Activated naive CD4-positive, alpha-beta T cell treated with anti-CD3 and anti-CD28 coated beads for 36 hours (primary cell): ENCODE measurements around the gene BPI. TPM values are rescaled to one million over a fixed set of nuclear protein-coding genes. Genes with fewer than 3 reads are reported as not detected.

Experiments used
- CTCF ChIA-PET: fragments of 350-600 bp; sonication (Branson Sonifier 250); formaldehyde crosslinking; loops from one replicate; lab custom pipeline; 2021; ENCODE audit warnings: antibody characterized with exemption; lab: Charles Lee
- DNase-seq: peaks from one replicate; pipeline ENCODE4 v3.0.0-alpha.2; 2020
- H3K27ac Mint-ChIP-seq: one replicate; pipeline ENCODE4 v1.8.0; 2021; ENCODE audit warnings: mild to moderate bottlenecking, mixed read lengths
- H3K27me3 Mint-ChIP-seq: one replicate; pipeline ENCODE4 v1.8.0; 2021; ENCODE audit warnings: low read depth, mixed read lengths
- H3K36me3 Mint-ChIP-seq: one replicate; pipeline ENCODE4 v1.8.0; 2021; ENCODE audit warnings: low read depth, mixed read lengths
- H3K4me1 Mint-ChIP-seq: one replicate; pipeline ENCODE4 v1.8.0; 2021; ENCODE audit warnings: low read depth, mixed read lengths
- H3K4me3 Mint-ChIP-seq: one replicate; pipeline ENCODE4 v1.8.0; 2021; ENCODE audit warnings: mild to moderate bottlenecking, moderate library complexity, mixed read lengths
- H3K9me3 Mint-ChIP-seq: one replicate; pipeline ENCODE4 v1.8.0; 2021; ENCODE audit warnings: mixed read lengths
- intact Hi-C: fragments of 100-400 bp; cut with micrococcal nuclease; formaldehyde crosslinking; loops from one replicate; pipeline ENCODE4 v1.15.1; 2023
- total RNA-seq, 2 experiments: library from RNA; stranded (reverse); gene quantifications; one replicate each; pipeline ENCODE4 v1.2.3, GENCODE V29; 2021

BPI gene
- total RNA-seq, 2 experiments from 2014 or later, result not detected

DNA sequence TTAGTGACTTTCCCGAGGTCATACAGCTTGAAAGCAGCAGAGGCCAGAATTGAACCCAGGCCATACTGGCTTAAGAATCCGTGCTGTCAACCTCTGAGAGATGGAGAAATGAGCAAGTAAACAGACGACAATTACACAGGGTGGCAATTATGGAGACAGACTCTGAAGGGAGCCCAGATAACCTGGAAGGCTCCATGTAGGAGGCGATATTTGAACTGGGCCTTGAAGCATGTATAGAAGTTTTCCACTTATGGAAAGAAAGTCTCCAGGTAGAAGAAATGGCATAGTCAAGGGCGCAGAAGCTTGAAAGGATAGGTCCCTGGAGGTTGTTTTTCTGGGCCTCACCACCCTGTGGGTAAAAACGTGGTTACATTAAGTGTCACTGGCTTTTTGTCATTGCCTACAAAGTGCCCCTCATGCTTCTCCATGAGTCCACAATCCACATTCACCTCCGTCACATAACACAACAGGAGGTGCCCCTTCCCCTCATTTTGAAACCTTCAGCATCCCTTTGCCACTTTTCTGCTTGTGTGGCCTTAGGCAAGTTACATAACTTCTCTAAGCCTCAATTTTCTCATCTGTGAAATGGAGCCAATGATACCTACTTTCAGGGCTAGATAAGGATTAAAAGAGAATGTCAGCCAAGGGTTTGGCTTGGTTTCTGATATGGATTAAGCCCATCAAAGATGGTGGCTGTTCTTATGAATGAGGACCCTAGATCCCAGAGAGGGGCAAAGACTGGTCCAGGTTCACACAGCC lies 5.9 kb upstream of the BPI start:
- Mint-ChIP-seq H3K36me3 (no peaks in the 10 kb centered on the region), H3K27me3 (peaks cover 17% of the 10 kb centered on the region), H3K27ac (no peak overlapping the region), H3K4me3 (no peak overlapping the region), H3K4me1 (no peaks in the 10 kb centered on the region), H3K9me3 (no peaks in the 10 kb centered on the region)
- intact Hi-C loops, result no loop called here
- no peak for DNase-seq
- CTCF ChIA-PET, result no interaction called here

DNA sequence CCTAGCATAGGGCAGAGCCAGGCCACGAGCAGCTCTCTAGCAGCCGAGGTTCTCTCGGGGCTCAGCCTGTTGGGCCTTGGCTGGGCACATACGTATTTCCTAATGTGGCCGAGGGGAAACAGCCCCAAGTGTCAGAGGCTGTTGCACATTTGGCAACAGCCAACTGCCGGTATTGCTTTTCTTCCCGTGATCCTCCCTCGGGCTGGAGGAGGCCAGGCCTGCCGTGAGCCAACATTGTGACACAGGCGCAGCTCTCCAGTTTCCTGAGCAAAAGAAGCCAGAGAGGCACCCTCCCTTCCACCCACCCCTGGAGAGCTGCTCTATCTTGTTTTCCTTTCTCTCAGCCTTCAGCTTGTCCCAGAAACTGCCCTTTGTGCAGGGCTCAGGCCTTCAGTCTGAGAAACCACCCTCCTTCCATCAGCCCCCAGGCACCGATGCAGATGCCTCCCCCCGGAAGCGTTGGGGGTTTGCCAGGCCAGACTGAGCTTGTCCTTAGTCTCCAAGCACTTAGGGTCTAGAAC lies 5.1 kb upstream of the BPI start:
- Mint-ChIP-seq H3K4me3 (no peak overlapping the region), H3K27ac (no peak overlapping the region), H3K36me3 (no peaks in the 10 kb centered on the region), H3K27me3 (peaks cover 25% of the 10 kb centered on the region), H3K4me1 (peaks cover 3% of the 10 kb centered on the region), H3K9me3 (no peaks in the 10 kb centered on the region)
- intact Hi-C loops, result no loop called here
- no peak for DNase-seq
- CTCF ChIA-PET, result interaction anchor here (0.6 kb wide), 1 partner anchor 8 kb away, joined by 3 read pairs; no protein-coding TSS in a partner anchor

DNA sequence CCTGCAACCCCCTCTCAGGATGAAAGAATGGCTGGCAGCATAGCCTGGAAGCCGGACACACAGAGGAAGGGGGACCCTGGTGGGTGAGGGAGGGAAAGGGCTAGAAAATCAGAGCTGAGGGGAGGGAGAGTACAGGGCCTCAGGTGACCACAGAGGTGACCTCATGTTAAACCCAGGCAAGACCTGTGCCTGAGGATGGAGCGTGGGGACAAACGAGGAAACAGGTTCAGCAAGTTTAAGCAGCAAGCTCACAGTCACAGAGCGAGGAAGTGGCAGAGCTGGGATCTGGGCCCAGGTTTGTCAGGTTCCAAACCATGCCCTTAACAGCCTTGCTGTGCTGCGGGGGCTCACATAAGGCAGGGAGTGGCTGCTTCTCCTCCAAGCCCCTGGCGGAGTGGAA lies 4.0 kb upstream of the BPI start:
- Mint-ChIP-seq H3K27me3 (peaks cover 34% of the 10 kb centered on the region), H3K4me1 (peaks cover 8% of the 10 kb centered on the region), H3K36me3 (no peaks in the 10 kb centered on the region), H3K9me3 (no peaks in the 10 kb centered on the region), H3K27ac (no peak overlapping the region), H3K4me3 (no peak overlapping the region)
- CTCF ChIA-PET, result no interaction called here
- no peak for DNase-seq
- intact Hi-C loops, result no loop called here

DNA sequence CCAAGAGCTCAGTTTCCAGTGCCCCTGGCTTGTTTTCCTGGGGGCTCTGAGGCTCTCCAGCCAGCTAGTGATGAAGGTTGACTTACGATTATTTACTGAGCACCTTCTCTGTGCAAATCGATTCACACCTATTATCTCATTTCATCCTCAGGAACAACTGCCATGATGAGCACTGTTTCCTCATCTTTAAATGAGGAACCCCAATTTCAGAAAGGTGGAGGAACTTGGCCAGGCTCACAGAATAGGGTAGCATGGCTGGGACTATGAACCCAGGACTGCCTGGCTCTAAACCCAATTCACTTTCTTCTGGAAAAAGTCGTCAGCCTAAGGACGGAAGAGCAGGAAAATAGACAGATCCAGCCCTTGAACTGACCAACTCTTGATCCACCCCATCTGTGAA lies 3.5 kb upstream of the BPI start:
- Mint-ChIP-seq H3K9me3 (no peaks in the 10 kb centered on the region), H3K4me3 (no peak overlapping the region), H3K27me3 (peaks cover 38% of the 10 kb centered on the region), H3K27ac (no peak overlapping the region), H3K36me3 (no peaks in the 10 kb centered on the region), H3K4me1 (peaks cover 8% of the 10 kb centered on the region)
- CTCF ChIA-PET, result no interaction called here
- intact Hi-C loops, result no loop called here
- DNase-seq, result no peak

DNA sequence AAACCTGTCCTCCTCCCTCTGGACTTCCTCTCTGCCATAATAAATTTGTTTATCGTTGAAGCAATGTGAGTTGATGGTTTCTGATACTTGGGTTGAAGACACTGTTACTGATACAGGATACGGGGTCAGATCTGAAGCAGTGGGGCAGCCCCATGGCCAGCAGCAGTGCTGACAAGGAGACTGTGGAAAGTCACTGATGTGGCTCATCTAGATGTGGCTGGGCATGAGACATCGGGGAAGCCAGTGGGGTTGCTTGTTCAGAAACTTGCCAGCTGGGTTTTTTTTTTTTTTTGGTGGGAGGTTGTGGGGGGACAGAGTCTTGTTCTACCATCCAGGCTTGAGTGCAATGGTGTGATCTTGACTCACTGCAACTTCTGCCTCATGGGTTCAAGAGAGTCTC lies 2.6 kb upstream of the BPI start:
- H3K27me3 Mint-ChIP-seq, result peaks cover 43% of the 10 kb centered on the region
- intact Hi-C loops, result no loop called here
- no peaks in the 10 kb centered on the region for H3K36me3 Mint-ChIP-seq
- no peak overlapping the region for H3K27ac Mint-ChIP-seq
- H3K4me1 Mint-ChIP-seq, result peaks cover 8% of the 10 kb centered on the region
- no peak overlapping the region for H3K4me3 Mint-ChIP-seq
- H3K9me3 Mint-ChIP-seq, result no peaks in the 10 kb centered on the region
- CTCF ChIA-PET, result interaction anchor here (0.7 to 1.4 kb wide), 3 partner anchors 9 to 1024 kb away, joined by 3 read pairs; no protein-coding TSS in a partner anchor
- no peak for DNase-seq

DNA sequence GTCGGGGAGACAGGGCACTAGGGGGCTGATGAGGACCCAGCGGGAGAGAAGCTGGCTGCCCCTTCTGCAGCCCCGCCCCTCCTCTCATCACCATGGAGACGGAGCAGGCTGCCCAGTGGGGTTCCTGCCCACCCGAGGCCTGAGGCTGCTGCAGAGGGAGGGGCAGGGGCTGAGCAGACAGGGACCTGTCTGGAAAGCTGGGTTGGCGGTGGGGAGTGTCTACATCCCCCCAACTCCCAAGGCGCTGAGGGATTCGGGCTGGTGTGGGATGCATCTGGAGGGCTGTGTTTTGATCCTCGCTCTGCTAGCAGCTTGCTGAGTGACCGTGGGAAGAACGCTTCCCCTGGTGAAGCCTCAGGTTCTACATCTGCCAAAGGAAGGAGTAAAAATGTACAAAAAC lies 1.2 kb upstream of the BPI start:
- no peak overlapping the region for H3K4me3 Mint-ChIP-seq
- H3K27me3 Mint-ChIP-seq, result peaks cover 48% of the 10 kb centered on the region
- CTCF ChIA-PET, result interaction anchor here (0.9 to 1.2 kb wide), 3 partner anchors 11 to 308 kb away, joined by 3 to 4 read pairs (median 3); no protein-coding TSS in a partner anchor

DNA sequence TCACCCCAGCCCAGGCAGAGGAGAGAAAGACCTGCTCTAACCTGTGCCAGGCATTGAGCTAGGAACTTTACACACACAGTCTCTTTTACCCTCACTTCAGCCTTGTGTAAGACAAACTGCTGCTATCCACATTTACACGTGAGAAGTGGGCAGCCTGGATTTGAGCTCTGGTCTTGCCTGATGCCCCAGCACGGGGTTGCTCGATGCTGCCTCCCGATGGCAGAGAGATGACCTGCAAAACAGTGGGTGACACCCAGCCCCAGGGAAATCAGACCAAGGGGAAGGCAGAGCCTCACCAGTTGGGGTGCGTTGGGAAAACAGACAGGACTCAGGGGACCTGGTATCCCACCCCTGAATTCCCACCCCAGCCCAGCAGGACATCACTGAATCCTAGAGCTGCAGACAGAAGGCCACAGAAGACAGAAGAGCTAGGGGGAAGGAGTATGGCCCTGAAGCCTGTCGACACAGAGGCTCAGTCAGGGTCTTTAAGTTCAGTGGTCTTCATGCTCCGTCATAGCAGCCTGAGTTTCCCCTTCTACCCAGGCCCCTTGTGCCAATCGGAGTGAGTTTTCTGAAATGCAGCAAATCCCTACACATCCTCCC lies 990 bp downstream of the BPI start:
- Mint-ChIP-seq H3K9me3 (no peaks in the 10 kb centered on the region), H3K36me3 (no peaks in the 10 kb centered on the region), H3K27me3 (peaks cover 52% of the 10 kb centered on the region), H3K27ac (no peak overlapping the region), H3K4me1 (peaks cover 8% of the 10 kb centered on the region), H3K4me3 (no peak overlapping the region)
- DNase-seq, result peak; percentile 35
- CTCF ChIA-PET, result interaction anchor here (0.7 to 1.6 kb wide), 3 partner anchors 12 to 777 kb away, joined by 3 to 5 read pairs (median 3); no protein-coding TSS in a partner anchor
- intact Hi-C loops, result no loop called here

More for the DNA sequence above, 1.2 kb upstream of the BPI start:
- Mint-ChIP-seq H3K9me3 (no peaks in the 10 kb centered on the region), H3K36me3 (no peaks in the 10 kb centered on the region), H3K27ac (no peak overlapping the region), H3K4me1 (peaks cover 8% of the 10 kb centered on the region)
- DNase-seq, result no peak
- intact Hi-C loops, result no loop called here

DNA sequence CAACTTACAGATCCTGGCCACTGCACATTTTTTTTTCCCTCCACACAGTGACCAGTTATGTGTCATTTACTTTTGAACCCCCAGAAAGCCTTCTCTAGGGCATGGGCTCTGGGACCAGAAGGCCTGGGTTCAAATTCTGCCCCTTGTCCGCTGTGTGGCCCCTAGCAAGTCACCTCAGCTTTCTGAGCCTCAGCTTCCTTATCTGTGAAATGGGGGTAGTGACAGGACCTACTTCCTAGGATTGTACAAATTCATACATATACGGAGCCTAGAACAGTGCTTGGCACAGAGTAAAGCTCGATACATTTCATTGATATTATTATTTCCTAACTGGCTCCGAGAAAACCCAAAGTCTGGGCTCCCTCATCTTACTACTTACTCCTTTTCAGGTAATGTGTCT lies 1.6 kb downstream of the BPI start:
- Mint-ChIP-seq H3K4me3 (no peak overlapping the region), H3K27ac (no peak overlapping the region), H3K4me1 (peaks cover 8% of the 10 kb centered on the region), H3K27me3 (peaks cover 52% of the 10 kb centered on the region), H3K9me3 (no peaks in the 10 kb centered on the region), H3K36me3 (no peaks in the 10 kb centered on the region)
- intact Hi-C loops, result no loop called here
- no peak for DNase-seq
- CTCF ChIA-PET, result interaction anchor here (1.6 kb wide), 1 partner anchor 12 kb away, joined by 5 read pairs; no protein-coding TSS in a partner anchor

DNA sequence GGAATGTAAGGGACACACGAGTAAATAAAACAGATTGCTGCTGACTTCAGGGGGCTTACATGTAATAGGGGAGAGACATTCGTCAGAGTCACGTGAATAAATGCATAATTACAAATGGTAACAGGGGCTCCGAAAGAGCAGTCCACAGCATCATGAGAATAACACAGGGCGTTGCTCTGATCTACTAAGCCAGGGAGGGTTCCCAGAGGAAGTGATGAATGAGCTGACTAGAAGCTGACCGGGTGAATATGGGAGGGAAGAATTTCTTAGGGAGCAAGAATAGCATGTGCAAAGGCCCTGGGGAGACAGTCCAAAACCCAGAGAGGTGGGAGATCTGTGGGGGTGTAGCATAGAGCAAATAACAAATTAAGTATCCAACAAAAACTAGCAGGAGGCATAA lies 2.4 kb downstream of the BPI start:
- CTCF ChIA-PET, result no interaction called here
- peaks cover 8% of the 10 kb centered on the region for H3K4me1 Mint-ChIP-seq
- no peaks in the 10 kb centered on the region for H3K9me3 Mint-ChIP-seq
- H3K27me3 Mint-ChIP-seq, result peaks cover 48% of the 10 kb centered on the region
- no peak overlapping the region for H3K27ac Mint-ChIP-seq
- H3K36me3 Mint-ChIP-seq, result no peaks in the 10 kb centered on the region
- H3K4me3 Mint-ChIP-seq, result no peak overlapping the region
- intact Hi-C loops, result no loop called here
- DNase-seq, result no peak

DNA sequence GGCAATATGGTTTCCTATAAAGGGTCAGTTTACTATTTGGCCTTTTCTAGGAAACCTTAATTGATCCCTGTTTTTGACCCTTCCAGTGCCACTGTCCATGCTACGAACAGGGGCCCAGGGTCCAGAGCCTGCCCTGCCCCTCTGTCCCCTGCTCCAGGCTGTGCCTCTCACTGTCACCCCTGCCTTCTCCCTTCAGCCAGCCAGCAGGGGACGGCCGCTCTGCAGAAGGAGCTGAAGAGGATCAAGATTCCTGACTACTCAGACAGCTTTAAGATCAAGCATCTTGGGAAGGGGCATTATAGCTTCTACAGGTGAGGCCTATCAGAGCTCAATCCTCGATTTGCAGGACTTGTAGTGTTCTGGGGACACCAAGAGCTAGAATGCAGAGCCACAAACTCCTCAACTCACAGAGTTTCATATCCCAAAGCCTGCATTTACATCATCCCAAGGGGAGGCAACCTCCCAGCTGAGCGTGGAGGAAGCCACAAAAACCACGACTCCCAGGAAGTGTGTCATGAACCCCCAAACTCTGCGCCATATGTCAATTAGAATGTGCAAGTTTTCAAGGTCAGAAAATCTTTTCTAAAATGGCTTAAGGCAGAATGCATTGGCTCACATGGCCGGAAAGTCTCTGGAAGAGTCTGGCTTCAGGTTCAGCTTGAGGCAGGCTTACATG lies 3.6 kb downstream of the BPI start:
- H3K36me3 Mint-ChIP-seq, result no peaks in the 10 kb centered on the region
- no peak overlapping the region for H3K4me3 Mint-ChIP-seq
- peaks cover 41% of the 10 kb centered on the region for H3K27me3 Mint-ChIP-seq
- H3K27ac Mint-ChIP-seq, result no peak overlapping the region
- CTCF ChIA-PET, result no interaction called here
- no peak for DNase-seq
- H3K9me3 Mint-ChIP-seq, result no peaks in the 10 kb centered on the region
- intact Hi-C loops, result no loop called here
- peaks cover 8% of the 10 kb centered on the region for H3K4me1 Mint-ChIP-seq

DNA sequence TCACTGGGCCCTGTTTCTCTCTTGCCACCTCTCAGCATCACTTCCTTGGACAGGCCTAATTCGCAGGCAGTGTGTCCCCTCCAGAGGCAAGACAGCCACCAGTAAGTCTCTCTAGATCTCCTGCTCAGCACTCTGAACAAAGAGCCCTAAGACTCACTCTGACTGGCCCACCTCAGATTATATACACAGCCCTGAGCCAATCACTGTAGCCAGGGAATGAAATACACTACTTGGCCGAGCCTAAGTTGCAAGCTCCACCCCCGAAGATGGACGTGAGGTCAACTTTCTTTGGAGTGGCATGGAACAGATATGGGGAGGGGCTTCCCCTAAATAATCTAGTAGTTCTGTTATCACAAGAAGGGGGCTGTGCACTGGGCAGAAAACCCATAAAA lies 4.1 kb downstream of the BPI start:
- peaks cover 8% of the 10 kb centered on the region for H3K4me1 Mint-ChIP-seq
- H3K9me3 Mint-ChIP-seq, result no peaks in the 10 kb centered on the region
- DNase-seq, result no peak
- H3K27ac Mint-ChIP-seq, result no peak overlapping the region
- H3K4me3 Mint-ChIP-seq, result no peak overlapping the region
- intact Hi-C loops, result no loop called here
- CTCF ChIA-PET, result no interaction called here
- H3K27me3 Mint-ChIP-seq, result peaks cover 36% of the 10 kb centered on the region
- H3K36me3 Mint-ChIP-seq, result no peaks in the 10 kb centered on the region

DNA sequence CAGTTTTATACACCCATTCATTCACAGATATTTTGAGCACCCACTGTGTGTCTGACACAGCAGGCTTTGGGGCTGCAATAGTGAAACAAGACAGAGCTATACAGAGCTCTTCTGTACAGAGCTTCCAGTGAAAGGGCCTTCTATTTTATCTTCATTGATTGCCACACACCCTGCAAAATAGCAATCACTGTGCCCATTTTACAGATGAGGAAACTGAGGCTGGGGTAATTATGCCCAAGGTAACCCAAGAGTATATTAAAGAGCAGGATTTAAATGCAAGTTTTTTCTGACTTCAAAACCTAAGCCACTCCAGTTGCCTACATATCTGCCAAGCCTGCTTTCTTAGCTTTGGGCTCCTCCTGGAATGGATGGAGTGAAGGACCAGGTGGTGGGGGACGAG lies 4.5 kb downstream of the BPI start:
- Mint-ChIP-seq H3K4me3 (no peak overlapping the region), H3K9me3 (no peaks in the 10 kb centered on the region), H3K27ac (no peak overlapping the region), H3K36me3 (no peaks in the 10 kb centered on the region), H3K27me3 (peaks cover 32% of the 10 kb centered on the region), H3K4me1 (peaks cover 8% of the 10 kb centered on the region)
- intact Hi-C loops, result no loop called here
- CTCF ChIA-PET, result no interaction called here
- no peak for DNase-seq
